AG08395 (cell line): ENCODE data around the gene PSMD9.

Experiments
- DNase-seq: peaks from one replicate; pipeline ENCODE4 v3.0.0; 2012; ENCODE audit warnings: mixed read lengths, low spot score

PSMD9 gene

DNA sequence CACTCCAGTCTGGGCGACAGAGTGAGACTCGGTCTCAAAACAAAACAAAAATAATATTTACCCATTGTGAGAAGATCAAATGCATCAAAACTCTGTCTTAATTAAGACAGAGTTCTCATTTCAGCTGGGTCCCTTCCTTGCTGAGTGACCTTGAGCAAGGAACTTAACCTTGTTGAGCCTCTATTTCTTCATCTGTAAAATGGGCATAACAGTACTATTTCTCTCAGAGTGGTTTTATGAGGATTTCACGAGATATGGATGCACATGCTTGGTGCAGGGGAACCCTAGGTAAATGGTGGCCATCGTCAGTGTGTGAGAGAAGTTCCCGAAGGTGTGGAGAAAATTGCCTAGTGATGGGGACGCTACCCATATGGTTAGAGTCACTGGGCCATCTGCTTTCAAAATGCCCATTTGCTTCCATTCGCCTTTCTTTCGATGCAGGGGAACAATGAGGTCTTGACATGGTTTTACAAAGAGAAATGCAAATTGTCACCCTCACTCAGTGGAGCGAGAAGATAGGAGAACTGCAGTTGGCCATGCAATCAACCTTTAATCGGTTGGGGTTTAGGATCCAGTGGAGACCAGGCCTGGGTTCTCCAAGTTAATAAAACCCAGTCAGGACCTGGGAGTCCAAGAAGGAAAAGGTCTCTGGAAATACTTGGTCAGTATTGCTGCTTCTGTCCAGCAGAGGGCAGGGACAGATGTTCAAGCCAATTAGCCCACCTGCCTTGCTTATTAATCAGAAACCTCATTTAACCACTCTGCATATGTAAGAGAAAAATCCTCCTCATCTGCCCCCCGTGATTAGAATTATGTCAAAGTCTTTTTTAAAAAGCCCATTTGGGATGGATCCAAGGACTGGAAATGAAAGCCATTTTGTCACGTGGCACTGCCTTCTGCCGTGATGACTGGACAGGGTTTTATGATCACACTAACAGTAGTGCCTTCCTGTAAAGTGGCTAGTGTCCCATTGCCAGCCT is 67.0 kb downstream of the PSMD9 start:
- DNase-seq, result peak; percentile 38

DNA sequence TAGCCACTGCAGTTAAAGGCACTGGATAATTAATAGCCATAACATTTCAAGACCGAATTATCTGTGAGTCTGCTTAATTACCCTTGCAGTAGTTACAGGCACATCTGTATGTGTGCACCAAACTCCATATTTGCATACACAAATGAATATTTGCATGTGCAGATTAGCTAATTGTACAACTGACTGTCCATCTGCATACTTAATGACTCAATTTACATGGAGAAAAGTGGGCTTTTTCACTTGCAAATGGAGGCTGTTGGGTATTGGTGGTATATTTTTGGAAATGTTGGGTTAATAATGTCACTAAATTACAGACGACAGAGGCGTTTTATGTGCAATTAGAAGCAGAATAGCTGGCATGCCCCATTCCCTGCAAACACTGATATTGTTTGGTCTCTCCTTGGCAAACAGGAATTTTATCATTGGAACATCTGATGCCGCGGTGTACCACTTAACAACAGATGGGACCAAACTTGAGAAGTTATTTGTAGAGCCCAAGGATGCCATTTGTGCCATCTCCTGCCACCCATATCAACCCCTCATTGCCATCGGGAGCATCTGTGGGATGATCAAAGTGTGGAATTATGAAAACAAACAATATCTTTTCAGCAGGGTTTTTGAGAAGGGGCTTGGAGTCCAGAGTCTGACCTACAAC is 69.4 kb downstream of the PSMD9 start:
- no peak for DNase-seq

GRCh38 chr12:121958541-121959240 is 70.1 kb downstream of the PSMD9 start:
- DNase-seq, result peak; percentile 47

GRCh38 chr12:121960541-121960940 is 72.0 kb downstream of the PSMD9 start:
- no peak for DNase-seq

DNA sequence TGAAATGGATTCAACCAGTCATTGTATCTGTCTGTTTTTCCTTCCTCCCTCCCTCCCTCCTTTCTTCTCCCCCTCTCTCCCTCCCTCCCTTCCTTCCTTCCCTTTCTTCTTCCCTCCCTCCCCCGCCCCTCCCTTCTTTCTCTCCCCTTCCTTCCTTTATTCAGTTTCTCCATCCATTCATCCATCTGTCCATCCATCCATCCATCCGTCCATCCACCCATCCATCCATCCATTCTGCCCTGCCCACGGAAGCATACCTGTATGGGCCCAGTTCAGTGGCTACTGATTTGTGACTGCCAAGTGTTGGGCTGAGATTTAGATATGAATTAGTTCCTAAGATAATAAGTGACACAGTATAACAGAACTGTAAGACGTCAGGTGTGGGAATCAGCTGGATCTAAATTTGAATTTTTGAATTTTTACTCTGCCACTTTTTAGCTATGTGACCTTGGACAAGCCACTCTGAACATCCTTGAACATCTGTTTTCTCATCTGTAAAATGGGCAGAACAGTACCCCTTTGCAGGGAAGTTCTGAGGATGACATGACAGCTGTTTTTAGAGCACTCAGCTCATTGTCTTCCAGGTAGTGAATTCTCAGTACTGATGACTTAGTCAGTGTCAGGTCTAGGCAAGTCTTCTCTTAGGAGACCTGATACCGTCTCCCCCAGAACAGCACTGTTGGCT is 72.7 kb downstream of the PSMD9 start:
- DNase-seq, result no peak

DNA sequence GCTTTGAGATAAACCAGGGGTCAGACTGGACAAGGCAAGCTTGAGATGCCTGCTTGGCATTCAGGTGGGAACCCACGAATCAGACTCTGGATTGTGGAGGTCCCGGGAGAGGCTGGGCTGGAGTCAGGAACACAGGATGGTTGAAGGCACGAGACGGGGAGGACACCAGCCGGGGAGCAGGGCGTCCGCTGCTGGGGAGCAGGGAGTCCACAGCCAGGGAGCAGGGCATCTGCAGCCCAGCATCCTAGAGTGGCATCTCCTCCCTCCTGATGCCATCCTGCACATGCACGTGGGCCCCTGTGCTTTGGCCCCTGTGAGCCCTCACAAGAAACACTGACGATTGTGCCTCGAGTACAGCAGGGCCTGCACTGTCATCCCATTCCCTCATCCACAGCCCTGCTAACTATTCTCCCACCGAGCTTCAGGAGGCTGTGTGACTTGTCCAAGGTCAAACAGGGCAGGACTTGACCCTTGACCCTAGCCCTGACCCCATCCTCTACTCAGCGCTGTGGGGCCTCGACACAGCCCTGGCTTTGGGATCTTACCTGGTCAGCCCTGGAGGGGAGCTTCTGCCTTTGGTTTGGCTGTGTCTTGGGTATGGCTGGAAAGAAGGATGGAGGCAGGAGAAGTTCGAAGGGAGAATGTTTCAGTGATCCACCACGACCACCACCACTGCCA is 74.9 kb downstream of the PSMD9 start:
- no peak for DNase-seq

GRCh38 chr12:121964813-121965643 is 76.4 kb downstream of the PSMD9 start:
- DNase-seq, result peak; percentile 64

DNA sequence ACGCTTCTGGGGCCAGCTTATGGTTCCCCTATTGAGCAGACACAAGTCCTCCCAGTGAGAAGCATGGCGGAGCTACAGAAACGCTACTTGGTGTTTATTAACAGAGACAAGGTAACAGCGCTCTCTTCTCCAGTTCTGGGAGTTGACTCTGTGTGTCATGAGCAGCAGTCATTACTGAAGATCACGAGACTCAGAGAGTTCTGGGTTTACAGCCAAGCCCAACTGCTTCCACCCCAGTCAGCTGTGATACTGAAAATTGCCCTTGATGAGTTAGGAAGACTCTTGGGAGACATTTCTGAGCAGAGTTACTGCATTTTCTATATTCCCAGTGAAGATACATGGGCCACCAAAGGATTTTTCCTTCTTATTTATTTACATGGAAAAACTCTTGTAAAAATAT is 78.4 kb downstream of the PSMD9 start:
- no peak for DNase-seq
